Adipocyte (in vitro differentiated cells): ENCODE measurements around the gene TWIST2.

ENCODE experiments used
- DNase-seq: peaks from one replicate; pipeline ENCODE4 v3.0.0-alpha.2; 2015; ENCODE audit warnings: low read depth
- H3K27me3 ChIP-seq: replicated peaks from 2 replicates; pipeline ENCODE4 v1.7.0; 2013; ENCODE audit warnings: mild to moderate bottlenecking, low read length, moderate library complexity; ENCODE audit not compliant: control insufficient read depth, insufficient read depth
- H3K36me3 ChIP-seq: 2 replicates; pipeline ENCODE4 v1.7.0; 2013; ENCODE audit warnings: low read length, mild to moderate bottlenecking, moderate library complexity; ENCODE audit not compliant: control insufficient read depth, insufficient read depth, severe bottlenecking
- H3K4me1 ChIP-seq: 2 replicates; pipeline ENCODE4 v1.7.0; 2013; ENCODE audit warnings: mild to moderate bottlenecking, low read length, moderate library complexity; ENCODE audit not compliant: control insufficient read depth, insufficient read depth
- H3K4me3 ChIP-seq: 2 replicates; pipeline ENCODE4 v1.7.0; 2013; ENCODE audit warnings: mild to moderate bottlenecking, low read length, moderate library complexity
- H3K9ac ChIP-seq: 2 replicates; pipeline ENCODE4 v1.7.0; 2013; ENCODE audit warnings: mild to moderate bottlenecking, low read length, moderate library complexity
- H3K9me3 ChIP-seq: 2 replicates; pipeline ENCODE4 v1.7.0; 2013; ENCODE audit warnings: mild to moderate bottlenecking, low read length, moderate library complexity; ENCODE audit not compliant: control insufficient read depth

Gene TWIST2

DNA sequence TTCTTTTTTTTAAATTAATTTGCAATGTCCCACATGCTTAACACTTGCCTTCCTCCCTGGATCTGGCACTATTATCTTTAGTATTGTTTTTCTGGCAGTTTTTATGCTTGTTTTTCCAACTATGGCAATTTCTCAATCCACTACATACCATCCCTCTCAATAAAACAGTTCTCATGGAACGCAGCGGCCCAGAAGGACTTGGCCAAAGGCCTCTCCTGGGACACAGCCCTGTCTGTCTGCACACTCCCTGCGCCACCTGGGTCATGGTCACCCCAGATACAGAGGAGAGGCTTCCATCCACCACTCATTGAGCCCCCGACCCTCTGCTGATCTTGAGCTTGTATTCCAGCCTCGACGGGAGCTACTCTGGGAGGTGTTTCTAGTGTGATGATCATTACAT lies 91.2 kb downstream of the TWIST2 start:
- H3K4me3 ChIP-seq = peak overlapping the region; percentile 2
- DNase-seq = no peak
- H3K36me3 ChIP-seq = no peaks in the 10 kb centered on the region
- peak overlapping the region; percentile 26 for H3K9ac ChIP-seq
- peaks cover 22% of the 10 kb centered on the region for H3K4me1 ChIP-seq
- H3K9me3 ChIP-seq = no peaks in the 10 kb centered on the region
- peaks cover 7% of the 10 kb centered on the region for H3K27me3 ChIP-seq

DNA sequence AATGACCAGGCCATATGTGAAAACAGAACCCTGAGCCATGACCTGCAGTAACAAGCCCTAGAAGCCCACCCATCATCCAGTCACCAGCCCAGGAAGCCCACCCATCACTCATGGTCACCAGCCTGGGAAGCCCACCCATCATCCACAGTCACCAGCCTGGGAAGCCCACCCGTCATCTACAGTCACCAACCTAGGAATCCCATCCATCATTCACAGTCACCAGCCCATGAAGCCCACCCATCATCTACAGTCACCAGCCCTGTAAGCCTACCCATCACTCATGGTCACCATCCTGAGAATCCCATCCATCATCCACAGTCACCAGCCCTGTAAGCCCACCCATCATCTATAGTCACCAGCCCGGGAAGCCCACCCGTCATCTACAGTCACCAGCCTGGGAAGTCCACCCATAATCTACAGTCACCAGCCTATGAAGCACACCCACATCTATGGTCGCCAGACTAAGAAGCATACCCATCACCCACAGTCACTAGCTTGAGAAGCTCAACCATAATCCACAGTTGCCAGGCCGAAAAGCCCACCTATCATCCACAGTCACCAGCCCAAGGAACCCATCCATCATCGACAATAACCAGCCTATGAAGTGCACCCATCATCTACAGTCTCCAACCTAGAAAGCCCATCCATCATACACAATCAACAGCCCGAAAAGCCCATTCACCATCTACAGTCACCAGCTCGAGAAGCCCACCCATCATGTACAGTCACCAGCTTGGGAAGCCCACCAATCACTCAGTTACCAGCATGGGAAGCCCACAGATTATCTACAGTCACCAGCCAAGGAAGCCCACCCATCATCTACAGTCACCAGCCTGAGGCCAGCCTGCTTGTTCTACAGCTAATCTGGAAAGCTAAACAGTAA lies 91.9 kb downstream of the TWIST2 start:
- Histone ChIP-seq H3K9me3 (no peaks in the 10 kb centered on the region), H3K36me3 (no peaks in the 10 kb centered on the region), H3K9ac (peak overlapping the region; percentile 26), H3K27me3 (peaks cover 7% of the 10 kb centered on the region), H3K4me3 (peak overlapping the region; percentile 2), H3K4me1 (peaks cover 22% of the 10 kb centered on the region)
- DNase-seq = no peak

DNA sequence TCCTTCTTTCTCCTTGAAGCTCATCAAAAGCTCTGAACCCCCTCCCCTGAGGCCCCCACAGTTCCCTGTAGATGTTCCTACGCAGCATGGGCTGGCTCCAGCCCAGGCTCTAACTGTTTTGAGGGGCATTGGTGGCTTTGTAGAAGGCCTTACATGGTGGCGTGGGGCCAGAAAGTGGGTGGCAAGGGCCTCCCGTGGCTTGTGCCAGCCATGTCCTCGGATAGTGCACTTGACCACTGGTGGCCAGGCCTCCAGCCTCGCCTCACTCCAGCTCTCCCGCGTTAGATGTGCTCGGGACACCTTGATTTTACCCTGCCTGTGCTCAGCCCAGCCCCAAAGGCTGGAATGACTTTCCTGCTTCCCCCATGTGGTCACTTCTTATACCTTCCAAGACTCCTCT lies 92.9 kb downstream of the TWIST2 start:
- Histone ChIP-seq H3K4me3 (no peak overlapping the region), H3K27me3 (peaks cover 7% of the 10 kb centered on the region), H3K9ac (no peak overlapping the region), H3K9me3 (no peaks in the 10 kb centered on the region), H3K36me3 (no peaks in the 10 kb centered on the region), H3K4me1 (peaks cover 28% of the 10 kb centered on the region)
- DNase-seq = no peak

DNA sequence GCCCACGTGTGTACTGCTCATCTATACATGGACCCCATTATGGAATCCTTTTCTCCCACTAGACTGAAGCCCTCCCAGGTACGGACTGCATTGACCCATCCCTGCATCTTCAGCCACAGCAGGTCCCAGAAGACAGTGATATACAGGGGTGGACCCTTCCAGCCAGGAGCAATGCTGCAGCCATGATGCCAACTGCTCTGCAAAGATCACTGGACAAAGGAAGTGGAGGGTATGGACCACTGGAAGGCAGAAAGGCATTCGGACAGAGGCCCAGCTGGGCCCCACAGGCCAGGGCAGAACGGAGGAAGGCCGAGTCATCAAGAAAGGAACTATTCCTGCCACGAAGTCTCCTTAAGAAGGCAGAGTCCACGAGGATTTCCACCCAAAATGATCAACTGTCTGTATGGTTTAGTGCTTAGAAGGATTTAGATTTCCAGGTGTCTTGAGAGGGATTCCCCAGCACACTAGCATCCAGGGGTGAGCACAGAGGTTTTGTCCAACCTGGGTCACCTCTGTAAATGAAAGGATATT lies 93.4 kb downstream of the TWIST2 start:
- Histone ChIP-seq H3K36me3 (no peaks in the 10 kb centered on the region), H3K9me3 (no peaks in the 10 kb centered on the region), H3K9ac (no peak overlapping the region), H3K4me3 (no peak overlapping the region), H3K4me1 (peaks cover 32% of the 10 kb centered on the region), H3K27me3 (peaks cover 2% of the 10 kb centered on the region)
- no peak for DNase-seq

DNA sequence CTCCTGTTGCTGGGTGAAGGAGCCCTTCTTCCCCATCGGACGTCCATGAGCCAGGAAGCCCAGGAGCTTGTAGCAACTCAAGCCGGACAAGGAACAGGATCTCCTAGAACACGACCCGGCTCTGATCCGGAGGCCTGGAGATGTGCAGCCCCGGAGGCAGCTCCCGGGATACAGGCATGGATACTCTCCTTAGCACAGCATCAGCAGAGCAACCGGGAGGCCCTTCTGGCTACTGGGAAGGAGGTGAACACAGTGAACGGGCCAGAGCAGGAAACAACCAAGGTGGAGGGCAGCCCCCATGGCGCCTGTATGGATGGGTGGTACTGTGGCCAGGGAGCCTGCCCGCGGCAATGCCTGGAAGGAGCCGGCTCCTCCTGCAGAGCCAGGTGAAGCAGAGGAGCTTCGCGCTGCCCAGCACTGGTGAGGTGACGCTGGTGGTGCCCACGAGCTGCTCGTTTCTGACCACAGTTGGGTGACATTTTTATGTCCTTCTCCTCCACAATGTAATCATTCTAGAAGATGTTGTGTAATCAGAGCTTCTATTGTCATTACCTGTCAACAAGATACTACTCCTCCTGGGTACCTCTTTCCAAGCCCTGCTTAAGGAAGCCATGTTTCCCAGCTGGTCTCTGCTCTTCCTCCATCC lies 94.3 kb downstream of the TWIST2 start:
- no peak overlapping the region for H3K9ac ChIP-seq
- H3K36me3 ChIP-seq = no peaks in the 10 kb centered on the region
- no peaks in the 10 kb centered on the region for H3K9me3 ChIP-seq
- H3K4me3 ChIP-seq = no peak overlapping the region
- peaks cover 32% of the 10 kb centered on the region for H3K4me1 ChIP-seq
- H3K27me3 ChIP-seq = no peaks in the 10 kb centered on the region
- DNase-seq = no peak

DNA sequence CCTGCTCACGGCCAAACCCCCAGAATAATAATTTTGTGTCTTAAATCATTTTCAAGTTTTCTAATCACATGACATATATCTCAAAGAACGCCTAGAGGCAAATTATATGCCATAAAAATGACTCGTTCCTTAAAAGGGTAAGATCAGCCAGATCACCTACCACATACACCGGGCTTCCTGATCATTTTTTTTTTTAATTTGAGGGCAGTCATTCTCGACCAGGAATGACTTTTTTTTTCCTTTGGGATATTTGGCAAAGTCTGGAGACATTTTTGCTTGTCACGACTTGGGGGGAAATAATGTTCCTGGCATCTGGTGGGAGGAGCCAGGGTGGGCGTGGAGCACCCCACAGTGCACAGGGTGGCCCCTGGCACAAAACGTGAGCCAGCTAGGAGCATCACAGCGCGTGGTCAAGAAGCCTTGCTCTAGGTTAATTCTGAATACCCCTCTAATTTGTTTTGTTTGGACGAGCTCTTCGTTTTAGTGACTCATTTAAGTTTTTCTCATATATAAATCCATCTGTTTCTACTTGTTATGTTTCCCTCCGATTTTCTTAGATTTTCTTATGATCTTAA lies 94.9 kb downstream of the TWIST2 start:
- H3K36me3 ChIP-seq = no peaks in the 10 kb centered on the region
- no peak overlapping the region for H3K9ac ChIP-seq
- no peaks in the 10 kb centered on the region for H3K9me3 ChIP-seq
- peak; percentile 45 for DNase-seq
- no peak overlapping the region for H3K4me3 ChIP-seq
- H3K27me3 ChIP-seq = no peaks in the 10 kb centered on the region
- peaks cover 32% of the 10 kb centered on the region for H3K4me1 ChIP-seq

DNA sequence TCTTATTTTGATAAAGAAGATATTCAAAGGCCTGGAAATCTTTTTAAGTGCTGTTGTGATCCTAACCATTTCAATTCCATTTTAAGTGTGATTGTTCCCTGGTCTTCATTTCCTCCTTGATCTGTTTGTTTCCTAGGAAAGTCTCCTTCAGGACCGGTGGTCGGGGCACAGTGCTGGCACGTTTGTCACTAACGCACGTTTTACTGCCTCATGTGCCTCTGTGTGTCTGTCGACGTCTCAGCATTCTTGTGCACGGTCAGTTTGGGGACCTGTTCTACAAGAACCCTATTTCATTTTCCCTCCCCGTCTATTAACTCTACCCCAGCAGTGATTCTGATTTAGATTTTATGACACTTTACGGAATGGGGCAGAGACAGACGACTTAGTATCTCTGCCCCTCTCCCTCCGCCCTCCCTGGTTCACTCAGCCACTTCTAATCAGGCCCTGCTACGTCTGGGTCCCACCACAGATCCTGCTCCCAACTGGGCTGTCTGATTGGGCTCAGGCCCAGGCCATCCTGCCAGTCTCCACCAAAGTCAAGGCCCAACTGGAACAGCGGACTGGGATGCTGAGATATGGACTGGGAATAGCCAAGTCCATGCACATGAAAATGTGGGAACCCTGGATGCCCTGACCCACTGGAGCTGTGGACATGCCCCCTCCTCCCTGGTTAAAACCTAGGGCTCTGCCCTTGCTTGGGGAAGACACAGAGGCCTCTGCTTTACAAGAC lies 95.6 kb downstream of the TWIST2 start:
- no peak overlapping the region for H3K9ac ChIP-seq
- peaks cover 32% of the 10 kb centered on the region for H3K4me1 ChIP-seq
- H3K36me3 ChIP-seq = no peaks in the 10 kb centered on the region
- H3K27me3 ChIP-seq = no peaks in the 10 kb centered on the region
- no peak for DNase-seq
- H3K4me3 ChIP-seq = no peak overlapping the region
- no peaks in the 10 kb centered on the region for H3K9me3 ChIP-seq

DNA sequence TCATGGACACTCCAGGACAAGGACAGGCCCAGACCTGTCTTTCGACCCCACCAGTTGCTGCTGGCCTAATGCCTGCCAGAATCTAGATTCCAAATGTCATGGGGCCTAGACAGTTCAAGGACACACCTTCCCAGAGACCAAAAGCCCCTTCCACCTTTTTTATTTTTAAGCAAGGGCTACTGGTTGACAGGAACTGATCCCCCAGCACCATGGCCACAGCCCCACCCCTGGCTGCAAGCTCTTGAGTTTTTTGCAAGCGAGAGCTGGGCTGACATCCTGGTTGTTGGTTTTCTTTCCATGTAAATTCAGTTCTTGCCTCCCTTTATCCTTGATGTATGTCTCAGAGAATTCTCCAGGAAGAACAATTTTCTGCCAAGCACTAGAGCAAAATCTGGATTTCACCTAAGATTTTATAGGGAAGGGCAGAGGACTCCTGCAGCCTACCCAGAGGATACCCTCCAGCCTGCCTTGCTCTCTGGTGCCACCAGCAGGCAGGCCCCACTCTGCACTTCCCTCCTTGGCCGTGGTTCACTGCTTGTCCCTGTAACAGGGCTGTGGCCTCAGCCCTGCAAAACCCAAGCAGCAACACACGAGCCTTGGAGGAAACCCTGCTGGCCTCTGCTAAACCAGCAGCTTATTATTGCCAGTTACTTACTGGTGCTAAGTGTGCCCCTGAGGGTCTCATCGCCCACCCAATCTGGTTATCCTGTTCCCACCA lies 97.7 kb downstream of the TWIST2 start:
- no peaks in the 10 kb centered on the region for H3K36me3 ChIP-seq
- H3K9ac ChIP-seq = peak overlapping the region; percentile 65
- DNase-seq = peak; percentile 72
- H3K9me3 ChIP-seq = no peaks in the 10 kb centered on the region
- no peak overlapping the region for H3K4me3 ChIP-seq
- H3K4me1 ChIP-seq = peaks cover 23% of the 10 kb centered on the region
- H3K27me3 ChIP-seq = no peaks in the 10 kb centered on the region

DNA sequence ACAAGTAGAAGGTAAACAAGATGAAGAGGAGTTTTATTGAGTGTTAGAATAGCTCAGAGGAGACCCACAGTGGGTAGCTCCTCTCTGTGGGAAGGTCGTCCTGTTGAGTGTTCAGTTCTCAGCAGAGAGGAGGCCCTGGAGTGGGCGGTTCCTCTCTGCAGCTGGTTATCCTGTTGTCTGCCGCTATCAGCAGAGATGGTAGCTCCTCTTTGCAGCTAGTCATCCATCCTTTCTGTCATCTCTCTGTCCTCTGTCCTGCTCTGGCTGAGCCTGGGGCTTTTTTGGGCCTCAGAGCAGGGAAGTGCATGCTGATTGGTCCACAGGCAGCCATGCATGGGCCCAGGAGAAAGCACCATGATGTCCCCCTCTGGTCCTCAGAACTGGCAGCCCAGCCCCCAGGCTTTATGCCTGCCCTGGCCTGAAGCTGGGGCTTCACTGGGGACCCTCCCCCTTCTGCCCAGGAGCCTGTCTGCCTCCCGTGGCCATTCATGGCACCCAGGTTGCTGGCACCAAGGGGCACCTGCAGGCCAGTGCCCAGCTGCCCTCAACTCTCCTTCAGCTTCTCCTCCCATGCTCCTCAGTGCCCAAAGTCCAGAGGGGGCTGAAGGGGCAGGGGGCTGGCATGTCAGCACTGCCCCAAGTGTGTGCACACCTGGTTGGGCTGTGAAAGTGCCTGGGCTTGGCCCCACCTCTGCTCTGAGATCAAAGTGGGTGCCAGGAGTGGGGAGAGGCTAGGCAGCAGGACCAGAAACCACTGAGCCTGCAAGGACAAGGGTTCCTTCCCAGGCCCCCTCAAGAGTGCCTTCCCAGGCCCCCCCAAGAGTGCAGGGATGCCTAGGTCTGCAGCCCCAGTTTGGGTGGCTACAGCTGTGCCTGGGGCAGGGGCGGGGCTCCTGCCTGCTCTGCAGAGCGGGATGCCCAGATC lies 98.7 kb downstream of the TWIST2 start:
- Histone ChIP-seq H3K36me3 (no peaks in the 10 kb centered on the region), H3K4me1 (peaks cover 23% of the 10 kb centered on the region), H3K4me3 (no peak overlapping the region), H3K9me3 (no peaks in the 10 kb centered on the region), H3K9ac (peak overlapping the region; percentile 65), H3K27me3 (no peaks in the 10 kb centered on the region)
- DNase-seq = no peak
